ENCODE results near the gene C19orf38. TPM values are rescaled to one million over a fixed set of nuclear protein-coding genes. Genes with fewer than 3 reads are reported as not detected.

Gene C19orf38
- total RNA-seq, 1 experiment from 2014 or later = not detected

GRCh38 chr19:10819124-10820060 is 28.8 kb upstream of the C19orf38 start:
- Histone ChIP-seq H2BK120ac (ENCODE audit: low read depth, low read length, poor library complexity, severe bottlenecking) (no peak overlapping the region), H3K14ac (ENCODE audit: insufficient read depth, low read length) (no peak overlapping the region), H3K4me1 (ENCODE audit: insufficient read depth, low read length) (no peaks in the 10 kb centered on the region), H4K8ac (replicated peaks; ENCODE audit: insufficient read length, low read depth, low read length) (no peak overlapping the region), H3K4me2 (ENCODE audit: insufficient read depth, insufficient read length, low read length) (no peak overlapping the region), H3K9me3 (ENCODE audit: control insufficient read depth, low read depth, low read length) (no peaks in the 10 kb centered on the region), H3K79me1 (ENCODE audit: insufficient read depth, low read depth, low read length, poor library complexity, severe bottlenecking) (no peaks in the 10 kb centered on the region), H2BK5ac (ENCODE audit: insufficient read length, low read length) (no peak overlapping the region), H4K5ac (ENCODE audit: insufficient read length, low read depth, low read length) (no peak overlapping the region), H3T11ph (ENCODE audit: low read length) (no peak overlapping the region), H2AK5ac (ENCODE audit: insufficient read length, low read length) (no peak overlapping the region), H2BK20ac (ENCODE audit: low read depth, low read length, poor library complexity, severe bottlenecking) (no peak overlapping the region), H2BK15ac (ENCODE audit: low read depth, low read length) (no peak overlapping the region), H3K9ac (ENCODE audit: extremely low read depth, insufficient read length, low read length) (no peak overlapping the region), H3K79me2 (ENCODE audit: insufficient read depth, low read length) (no peaks in the 10 kb centered on the region), H4K20me1 (ENCODE audit: control insufficient read depth, insufficient read depth, insufficient read length) (peaks cover 3% of the 10 kb centered on the region), H3K18ac (ENCODE audit: insufficient read length, low read depth, low read length) (no peak overlapping the region), H3K23me2 (ENCODE audit: insufficient read length, low read depth, low read length, poor library complexity, severe bottlenecking) (no peaks in the 10 kb centered on the region), H3K27ac (ENCODE audit: insufficient read length, low read depth, low read length) (no peak overlapping the region), H4K91ac (ENCODE audit: insufficient read length, low read depth, low read length) (no peak overlapping the region), H3K23ac (ENCODE audit: insufficient read length, low read depth, low read length) (no peak overlapping the region), H3K4ac (ENCODE audit: low read depth, low read length) (no peak overlapping the region), H3K27me3 (ENCODE audit: insufficient read depth, low read length) (no peaks in the 10 kb centered on the region), H2AFZ (ENCODE audit: low read length) (no peak overlapping the region), H3K56ac (ENCODE audit: insufficient read length, low read depth, low read length) (no peak overlapping the region), H2BK12ac (ENCODE audit: insufficient read length, low read depth, low read length) (no peak overlapping the region)
- H3K4me1 Mint-ChIP-seq = peaks cover 0 to 4% of the 10 kb centered on the region in 2 experiments; a peak in 1 of 4 replicates
- H3K9me3 Mint-ChIP-seq = no peaks in the 10 kb centered on the region
- no peak for DNase-seq
- no peak for TF ChIP-seq CTCF (conservative IDR thresholded peaks at IDR 0.05)
- no peak overlapping the region; a peak in 1 of 5 replicates for H3K4me3 Mint-ChIP-seq
- H3K27me3 Mint-ChIP-seq (ENCODE audit: low read depth) = no peaks in the 10 kb centered on the region
- no CpG with 5 or more reads among the region's 27 CpGs for WGBS (ENCODE audit: extremely low coverage, insufficient read length, low lambda C conversion rate)
- H3K27ac Mint-ChIP-seq = no peak overlapping the region; a peak in 1 of 7 replicates
- H3K36me3 Mint-ChIP-seq (ENCODE audit: insufficient read depth in 1 of 3, low read depth in 3 of 3) = peaks cover 30 to 58% (median 37%) of the 10 kb centered on the region in 3 experiments
